Panc1 (cell line): Measurements from ENCODE around the gene WDR77. TPM values are rescaled to one million over a fixed set of nuclear protein-coding genes. Genes with fewer than 3 reads are reported as not detected.

ENCODE experiments used
- ATAC-seq: fragments of 200-7000 bp; cut with Tn5 transposase; 2 replicates; pipeline ENCODE4 v1.9.1; 2020; ENCODE audit warnings: mild to moderate bottlenecking, moderate library complexity
- BruUV-seq: library from RNA; stranded (reverse); fragments of 400-500 nt; replicated peaks from 2 replicates; lab custom pipeline; 2021; lab: Mats Ljungman, UMichigan
- CTCF ChIA-PET: fragments of 300-600 bp; sonication (Branson Sonifier 250); formaldehyde crosslinking; loops from one replicate; lab custom pipeline; 2022; ENCODE audit warnings: antibody characterized with exemption; lab: Charles Lee
- POLR2A ChIA-PET: fragments of 300-600 bp; sonication (Branson Sonifier 250); formaldehyde crosslinking; loops from one replicate; lab custom pipeline; 2022; ENCODE audit warnings: antibody characterized with exemption; lab: Charles Lee
- DNase-seq: peaks from one replicate; pipeline ENCODE4 v3.0.0-alpha.2; 2010; ENCODE audit warnings: low read depth, low spot score
- H3K27ac ChIP-seq: 2 replicates; pipeline ENCODE4 v1.5.1; 2011; ENCODE audit warnings: mild to moderate bottlenecking, low read length, inconsistent platforms
- H3K27me3 ChIP-seq: fragments of 200-500 bp; sonication (Bioruptor generic); 2 replicates; pipeline ENCODE4 v1.6.0; 2014; ENCODE audit warnings: low read length, inconsistent platforms; ENCODE audit not compliant: control insufficient read depth, insufficient read depth
- H3K36me3 ChIP-seq: fragments of 200-500 bp; sonication (Bioruptor generic); 2 replicates; pipeline ENCODE4 v1.5.1; 2014; ENCODE audit warnings: inconsistent platforms, mild to moderate bottlenecking, low read length, moderate library complexity; ENCODE audit not compliant: control insufficient read depth, insufficient read depth
- H3K4me1 ChIP-seq: 2 replicates; pipeline ENCODE4 v1.5.1; 2011; ENCODE audit warnings: inconsistent platforms, mild to moderate bottlenecking, low read length, moderate library complexity; ENCODE audit not compliant: control insufficient read depth, insufficient read depth
- H3K4me3 ChIP-seq, 2 experiments: 2 replicates each; pipeline ENCODE4 v1.5.1; 2011 to 2012; ENCODE audit warnings: low read depth in 2 of 2, low read length in 2 of 2, mild to moderate bottlenecking in 2 of 2, inconsistent platforms in 1 of 2, moderate library complexity in 1 of 2
- H3K9me3 ChIP-seq: fragments of 200-500 bp; sonication (Bioruptor generic); 2 replicates; pipeline ENCODE4 v1.5.1; 2014; ENCODE audit warnings: low read depth, mild to moderate bottlenecking, inconsistent platforms, low read length, moderate library complexity; ENCODE audit not compliant: control insufficient read depth, insufficient read depth
- POLR2AphosphoS5 ChIP-seq: IDR thresholded peaks from 2 replicates; pipeline ENCODE4 v1.6.1; 2012; ENCODE audit warnings: mild to moderate bottlenecking, low read depth, low read length, moderate library complexity
- SIN3A ChIP-seq: IDR thresholded peaks from 2 replicates; pipeline ENCODE4 v1.6.1; 2012; ENCODE audit warnings: low read depth, mild to moderate bottlenecking, low read length, moderate library complexity, borderline replicate concordance; ENCODE audit not compliant: insufficient read depth
- TCF7L2 ChIP-seq: IDR thresholded peaks from 2 replicates; pipeline ENCODE4 v1.6.1; 2011; ENCODE audit warnings: mild to moderate bottlenecking, low read depth, low read length, inconsistent platforms
- in situ Hi-C: cut with HindIII; loops from 2 replicates; pipeline ENCODE4 v1.10.0; 2016; ENCODE audit warnings: low sequenced_read_pairs, low pct_unique_long_range_greater_than_20kb
- intact Hi-C: fragments of 100-400 bp; cut with micrococcal nuclease; formaldehyde crosslinking; loops from one replicate; pipeline ENCODE4 v1.10.0; 2022; ENCODE audit not compliant: unreplicated experiment
- total RNA-seq: library from RNA; stranded (reverse); gene quantifications from one replicate; pipeline ENCODE4 v1.2.1, GENCODE V29; 2021; ENCODE audit not compliant: unreplicated experiment
- TF ChIP-seq, protein P1 (sequence below): fragments of 450-650 bp; IDR thresholded peaks from 2 replicates; pipeline ENCODE4 v1.5.1; 2017; ENCODE audit warnings: mild to moderate bottlenecking
- TF ChIP-seq, protein P2 (sequence below), 2 experiments: IDR thresholded peaks; 2 replicates each; pipeline ENCODE4 v1.6.1; 2011 to 2012; ENCODE audit warnings: low read depth in 2 of 2, control low read depth in 1 of 2, low read length in 1 of 2, mild to moderate bottlenecking in 1 of 2, moderate library complexity in 1 of 2; ENCODE audit not compliant: insufficient read depth in 1 of 2

WDR77 gene
- total RNA-seq, 1 experiment from 2014 or later: 49.9 TPM

DNA sequence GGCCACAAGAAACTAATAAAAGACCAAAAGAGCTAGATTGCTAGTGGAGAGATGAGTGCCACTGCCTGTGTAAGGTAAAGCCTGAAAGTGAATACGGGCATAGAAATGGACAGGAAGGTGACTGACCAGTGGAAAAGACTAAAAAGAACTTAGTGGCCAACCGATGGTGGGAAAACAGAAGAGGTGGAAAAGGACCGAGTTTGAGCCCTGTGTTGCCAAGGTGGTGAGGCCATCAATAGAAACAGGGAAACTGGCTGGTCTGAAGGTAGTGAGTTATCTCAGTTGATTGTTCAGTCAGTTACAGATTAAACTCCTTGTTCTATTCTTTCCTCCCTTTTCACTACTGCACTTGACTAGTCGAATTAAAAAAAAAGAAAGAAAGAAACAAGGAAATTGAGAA, 2.5 kb downstream of the WDR77 start:
- H3K9me3 ChIP-seq: no peaks in the 10 kb centered on the region
- H3K36me3 ChIP-seq: peaks cover 41% of the 10 kb centered on the region
- no peak overlapping the region for H3K4me3 ChIP-seq
- no peaks in the 10 kb centered on the region for H3K27me3 ChIP-seq
- in situ Hi-C loops (no loop called here), intact Hi-C loops (no loop called here)
- H3K4me1 ChIP-seq: peaks cover 22% of the 10 kb centered on the region
- ChIA-PET CTCF (no interaction called here), POLR2A (no interaction called here)
- ATAC-seq (no peak), DNase-seq (no peak)
- TF ChIP-seq, protein P1, sequence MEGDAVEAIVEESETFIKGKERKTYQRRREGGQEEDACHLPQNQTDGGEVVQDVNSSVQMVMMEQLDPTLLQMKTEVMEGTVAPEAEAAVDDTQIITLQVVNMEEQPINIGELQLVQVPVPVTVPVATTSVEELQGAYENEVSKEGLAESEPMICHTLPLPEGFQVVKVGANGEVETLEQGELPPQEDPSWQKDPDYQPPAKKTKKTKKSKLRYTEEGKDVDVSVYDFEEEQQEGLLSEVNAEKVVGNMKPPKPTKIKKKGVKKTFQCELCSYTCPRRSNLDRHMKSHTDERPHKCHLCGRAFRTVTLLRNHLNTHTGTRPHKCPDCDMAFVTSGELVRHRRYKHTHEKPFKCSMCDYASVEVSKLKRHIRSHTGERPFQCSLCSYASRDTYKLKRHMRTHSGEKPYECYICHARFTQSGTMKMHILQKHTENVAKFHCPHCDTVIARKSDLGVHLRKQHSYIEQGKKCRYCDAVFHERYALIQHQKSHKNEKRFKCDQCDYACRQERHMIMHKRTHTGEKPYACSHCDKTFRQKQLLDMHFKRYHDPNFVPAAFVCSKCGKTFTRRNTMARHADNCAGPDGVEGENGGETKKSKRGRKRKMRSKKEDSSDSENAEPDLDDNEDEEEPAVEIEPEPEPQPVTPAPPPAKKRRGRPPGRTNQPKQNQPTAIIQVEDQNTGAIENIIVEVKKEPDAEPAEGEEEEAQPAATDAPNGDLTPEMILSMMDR: no peak
- TF ChIP-seq TCF7L2: no peak
- no peak for TF ChIP-seq SIN3A
- no peak for TF ChIP-seq POLR2AphosphoS5
- TF ChIP-seq, protein P2, sequence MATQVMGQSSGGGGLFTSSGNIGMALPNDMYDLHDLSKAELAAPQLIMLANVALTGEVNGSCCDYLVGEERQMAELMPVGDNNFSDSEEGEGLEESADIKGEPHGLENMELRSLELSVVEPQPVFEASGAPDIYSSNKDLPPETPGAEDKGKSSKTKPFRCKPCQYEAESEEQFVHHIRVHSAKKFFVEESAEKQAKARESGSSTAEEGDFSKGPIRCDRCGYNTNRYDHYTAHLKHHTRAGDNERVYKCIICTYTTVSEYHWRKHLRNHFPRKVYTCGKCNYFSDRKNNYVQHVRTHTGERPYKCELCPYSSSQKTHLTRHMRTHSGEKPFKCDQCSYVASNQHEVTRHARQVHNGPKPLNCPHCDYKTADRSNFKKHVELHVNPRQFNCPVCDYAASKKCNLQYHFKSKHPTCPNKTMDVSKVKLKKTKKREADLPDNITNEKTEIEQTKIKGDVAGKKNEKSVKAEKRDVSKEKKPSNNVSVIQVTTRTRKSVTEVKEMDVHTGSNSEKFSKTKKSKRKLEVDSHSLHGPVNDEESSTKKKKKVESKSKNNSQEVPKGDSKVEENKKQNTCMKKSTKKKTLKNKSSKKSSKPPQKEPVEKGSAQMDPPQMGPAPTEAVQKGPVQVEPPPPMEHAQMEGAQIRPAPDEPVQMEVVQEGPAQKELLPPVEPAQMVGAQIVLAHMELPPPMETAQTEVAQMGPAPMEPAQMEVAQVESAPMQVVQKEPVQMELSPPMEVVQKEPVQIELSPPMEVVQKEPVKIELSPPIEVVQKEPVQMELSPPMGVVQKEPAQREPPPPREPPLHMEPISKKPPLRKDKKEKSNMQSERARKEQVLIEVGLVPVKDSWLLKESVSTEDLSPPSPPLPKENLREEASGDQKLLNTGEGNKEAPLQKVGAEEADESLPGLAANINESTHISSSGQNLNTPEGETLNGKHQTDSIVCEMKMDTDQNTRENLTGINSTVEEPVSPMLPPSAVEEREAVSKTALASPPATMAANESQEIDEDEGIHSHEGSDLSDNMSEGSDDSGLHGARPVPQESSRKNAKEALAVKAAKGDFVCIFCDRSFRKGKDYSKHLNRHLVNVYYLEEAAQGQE (IDR thresholded peaks at IDR 0.05; ENCODE audit: insufficient read depth in 1 of 2, low read depth in 2 of 2, low read length in 1 of 2): no peak
- BruUV-seq: no TSS peak
- H3K27ac ChIP-seq: no peak overlapping the region

DNA sequence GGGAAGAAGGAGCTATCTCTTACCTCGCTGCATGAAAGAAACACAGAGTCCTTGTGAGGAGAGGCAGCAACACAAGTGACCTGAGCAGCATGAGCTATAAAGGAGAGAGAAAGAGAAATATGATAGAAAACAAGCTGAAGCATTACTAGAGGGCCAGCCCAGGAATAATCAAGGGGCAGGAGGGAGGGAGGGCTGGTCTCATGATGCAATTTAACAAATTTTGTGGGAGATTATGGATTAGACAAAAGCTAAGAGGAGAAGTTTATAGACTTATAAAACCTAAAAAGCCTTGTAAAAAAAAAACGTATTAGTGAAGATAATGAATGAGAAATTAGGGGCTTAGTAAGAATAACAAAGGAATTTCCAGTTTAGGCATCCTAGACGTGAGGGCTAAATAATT, 5.0 kb downstream of the WDR77 start:
- CTCF ChIA-PET: no interaction called here
- peaks cover 36% of the 10 kb centered on the region for H3K36me3 ChIP-seq

More for the DNA sequence above, 5.0 kb downstream of the WDR77 start:
- TF ChIP-seq, protein P2 (IDR thresholded peaks at IDR 0.05; ENCODE audit: insufficient read depth in 1 of 2, low read depth in 2 of 2, low read length in 1 of 2): no peak
- Histone ChIP-seq H3K4me3 (no peak overlapping the region), H3K27me3 (no peaks in the 10 kb centered on the region), H3K4me1 (peaks cover 11% of the 10 kb centered on the region), H3K27ac (no peak overlapping the region), H3K9me3 (no peaks in the 10 kb centered on the region)
- POLR2A ChIA-PET: no interaction called here
- no TSS peak for BruUV-seq
- DNase-seq (no peak), ATAC-seq (no peak)
- in situ Hi-C loops (no loop called here), intact Hi-C loops (no loop called here)
